GM18870 (cell line): Measurements from ENCODE around the gene IL1A.
A peak's percentile ranks its signal among the peaks of the same experiment; 100 is the strongest.

Experiments used
- ATAC-seq: cut with Tn5 transposase; IDR thresholded peaks from one replicate; pipeline ENCODE4 v1.9.1; 2021; ENCODE audit warnings: moderate library complexity; ENCODE audit not compliant: unreplicated experiment

IL1A gene

GRCh38 chr2:112764071-112765044, 19.9 kb downstream of the IL1A start, which contains the start of gene CKAP2L:
CKAP2L (minus strand) TSS chr2:112764609; CDS start chr2:112764598, 11 bp downstream.
- ATAC-seq = peak; percentile 98

- no peak for ATAC-seq
Observed at GRCh38 chr2:112762276-112762675, 22.0 kb downstream of the IL1A start.

- no peak for ATAC-seq
Observed at GRCh38 chr2:112760149-112760548, 24.1 kb downstream of the IL1A start.

- ATAC-seq = no peak
Observed at GRCh38 chr2:112758711-112759110, 25.6 kb downstream of the IL1A start.

- no peak for ATAC-seq
Observed at GRCh38 chr2:112757265-112757664, 27.0 kb downstream of the IL1A start.

GRCh38 chr2:112756207-112756606, 28.1 kb downstream of the IL1A start:
- ATAC-seq = no peak

- ATAC-seq = no peak
Observed at GRCh38 chr2:112755444-112755843, 28.8 kb downstream of the IL1A start.

- ATAC-seq = no peak
Observed at GRCh38 chr2:112754564-112754963, 29.7 kb downstream of the IL1A start.

GRCh38 chr2:112752667-112753066, 31.6 kb downstream of the IL1A start:
- no peak for ATAC-seq

GRCh38 chr2:112751451-112752197, 32.7 kb downstream of the IL1A start:
- no peak for ATAC-seq

- ATAC-seq = no peak
Observed at GRCh38 chr2:112750560-112750843, 33.8 kb downstream of the IL1A start.

GRCh38 chr2:112749755-112750559, 34.3 kb downstream of the IL1A start:
- no peak for ATAC-seq

GRCh38 chr2:112740527-112740926, 43.8 kb downstream of the IL1A start:
- ATAC-seq = no peak

- no peak for ATAC-seq
Observed at GRCh38 chr2:112737542-112738232, 46.6 kb downstream of the IL1A start.

- no peak for ATAC-seq
Observed at GRCh38 chr2:112733871-112734270, 50.4 kb downstream of the IL1A start.

GRCh38 chr2:112733456-112733855, 50.8 kb downstream of the IL1A start:
- no peak for ATAC-seq

GRCh38 chr2:112731479-112731878, 52.8 kb downstream of the IL1A start:
- no peak for ATAC-seq

GRCh38 chr2:112730791-112731190, 53.5 kb downstream of the IL1A start:
- no peak for ATAC-seq

GRCh38 chr2:112730216-112730615, 54.1 kb downstream of the IL1A start:
- ATAC-seq = no peak

- ATAC-seq = no peak
Observed at GRCh38 chr2:112728378-112729175, 55.7 kb downstream of the IL1A start.
